BJ (cell line): Measurements from ENCODE around the gene LCORL. TPM values are rescaled to one million over a fixed set of nuclear protein-coding genes. Genes with fewer than 3 reads are reported as not detected.

ENCODE experiments used
- CTCF ChIA-PET: fragments of 350-600 bp; formaldehyde crosslinking; extraction: SDS; loops from one replicate; lab custom pipeline; 2021; ENCODE audit warnings: antibody characterized with exemption, inconsistent platforms; lab: Yijun Ruan, JAX
- POLR2A ChIA-PET: fragments of 300-600 bp; sonication (Branson Sonifier 250); formaldehyde crosslinking; extraction: SDS; loops from one replicate; lab custom pipeline; 2021; ENCODE audit warnings: antibody characterized with exemption; lab: Charles Lee
- DNase-seq: peaks from one replicate; pipeline ENCODE4 v3.0.0-alpha.2; 2011; ENCODE audit warnings: low read depth
- H3K27me3 ChIP-seq: 2 replicates; pipeline ENCODE4 v1.6.0; 2011; ENCODE audit warnings: low read length; ENCODE audit not compliant: control insufficient read depth, insufficient read depth
- H3K36me3 ChIP-seq: 2 replicates; pipeline ENCODE4 v1.5.1; 2011; ENCODE audit warnings: low read length; ENCODE audit not compliant: control insufficient read depth, insufficient read depth
- H3K4me3 ChIP-seq: 2 replicates; pipeline ENCODE4 v1.5.1; 2011; ENCODE audit warnings: low read depth, mild to moderate bottlenecking, control low read depth, low read length
- polyA plus RNA-seq: library from polyadenylated mRNA; depleted of rRNA; stranded (reverse); fragments of >200 nt; gene quantifications from 2 replicates; pipeline ENCODE4 v1.2.3, GENCODE V29; 2011; rRNA removed
- TF ChIP-seq, protein P1 (sequence below): IDR thresholded peaks from 2 replicates; pipeline ENCODE4 v1.5.1; 2011; ENCODE audit warnings: low read depth, mild to moderate bottlenecking, control low read depth, inconsistent platforms, low read length, moderate library complexity; ENCODE audit not compliant: insufficient read depth

LCORL gene
- polyA plus RNA-seq, 1 experiment: 2.0 TPM

DNA sequence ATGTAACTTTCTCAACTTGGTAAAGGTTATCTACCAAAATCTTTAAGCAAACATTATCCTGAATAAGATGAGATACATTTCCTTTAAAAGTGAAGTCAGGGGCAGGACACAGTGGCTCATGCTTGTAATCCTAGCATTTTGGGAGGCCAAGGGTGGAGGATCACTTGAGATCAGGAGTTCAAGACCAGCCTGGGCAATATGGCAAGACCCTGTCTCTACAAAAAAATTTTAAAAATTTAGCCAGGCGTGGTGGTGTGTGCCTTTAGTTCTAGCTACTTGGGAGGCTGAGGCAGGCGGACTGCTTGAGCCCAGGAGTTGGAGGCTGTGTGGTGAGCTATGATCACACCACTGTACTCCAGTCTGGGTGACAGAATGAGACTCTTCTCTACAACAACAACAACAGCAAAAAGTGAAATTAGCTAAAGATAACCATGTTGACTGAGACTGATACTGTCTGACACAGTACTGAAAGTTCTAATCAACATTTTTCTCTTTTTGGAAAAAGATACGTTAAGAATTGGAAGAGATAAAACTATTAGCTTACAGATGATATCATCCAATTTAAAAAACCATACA is 215.9 kb downstream of the LCORL start:
- no peak overlapping the region for H3K4me3 ChIP-seq
- H3K27me3 ChIP-seq: no peaks in the 10 kb centered on the region
- ChIA-PET CTCF (interaction anchor here (1.0 to 7.0 kb wide), 3 partner anchors 12 to 256 kb away, joined by 3 to 38 read pairs (median 5); no protein-coding TSS in a partner anchor), POLR2A (interaction anchor here (0.7 kb wide), 1 partner anchor 10 kb away, joined by 3 read pairs; no protein-coding TSS in a partner anchor)
- TF ChIP-seq, protein P1, sequence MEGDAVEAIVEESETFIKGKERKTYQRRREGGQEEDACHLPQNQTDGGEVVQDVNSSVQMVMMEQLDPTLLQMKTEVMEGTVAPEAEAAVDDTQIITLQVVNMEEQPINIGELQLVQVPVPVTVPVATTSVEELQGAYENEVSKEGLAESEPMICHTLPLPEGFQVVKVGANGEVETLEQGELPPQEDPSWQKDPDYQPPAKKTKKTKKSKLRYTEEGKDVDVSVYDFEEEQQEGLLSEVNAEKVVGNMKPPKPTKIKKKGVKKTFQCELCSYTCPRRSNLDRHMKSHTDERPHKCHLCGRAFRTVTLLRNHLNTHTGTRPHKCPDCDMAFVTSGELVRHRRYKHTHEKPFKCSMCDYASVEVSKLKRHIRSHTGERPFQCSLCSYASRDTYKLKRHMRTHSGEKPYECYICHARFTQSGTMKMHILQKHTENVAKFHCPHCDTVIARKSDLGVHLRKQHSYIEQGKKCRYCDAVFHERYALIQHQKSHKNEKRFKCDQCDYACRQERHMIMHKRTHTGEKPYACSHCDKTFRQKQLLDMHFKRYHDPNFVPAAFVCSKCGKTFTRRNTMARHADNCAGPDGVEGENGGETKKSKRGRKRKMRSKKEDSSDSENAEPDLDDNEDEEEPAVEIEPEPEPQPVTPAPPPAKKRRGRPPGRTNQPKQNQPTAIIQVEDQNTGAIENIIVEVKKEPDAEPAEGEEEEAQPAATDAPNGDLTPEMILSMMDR: no peak
- DNase-seq: no peak
- H3K36me3 ChIP-seq: peaks cover 5% of the 10 kb centered on the region

DNA sequence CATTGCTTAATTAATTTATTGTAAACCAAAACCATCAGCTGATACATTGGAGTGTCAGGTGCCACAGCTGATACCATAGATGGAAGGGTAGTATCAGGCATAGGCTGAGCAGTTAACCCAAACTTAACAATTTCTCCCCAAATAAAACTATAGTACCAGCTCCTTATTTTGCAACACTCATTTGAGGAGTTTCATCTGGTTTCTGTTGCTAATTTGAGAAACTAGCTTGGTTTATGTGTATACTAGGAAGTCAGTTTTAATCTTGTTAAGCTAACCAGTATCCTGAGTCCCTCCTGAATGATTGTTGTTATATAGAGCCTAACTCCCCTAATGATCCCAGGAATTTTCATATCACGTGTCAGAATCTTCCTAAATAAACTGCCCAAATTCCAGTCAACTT is 223.7 kb downstream of the LCORL start:
- TF ChIP-seq, protein P1: no peak
- Histone ChIP-seq H3K36me3 (peaks cover 1% of the 10 kb centered on the region; the same call in 1 of the 2 replicates), H3K27me3 (no peaks in the 10 kb centered on the region), H3K4me3 (no peak overlapping the region)
- ChIA-PET CTCF (interaction anchor here (0.9 to 1.6 kb wide), 3 partner anchors 11 to 45 kb away, joined by 3 to 8 read pairs (median 3); no protein-coding TSS in a partner anchor), POLR2A (no interaction called here)
- DNase-seq: no peak

DNA sequence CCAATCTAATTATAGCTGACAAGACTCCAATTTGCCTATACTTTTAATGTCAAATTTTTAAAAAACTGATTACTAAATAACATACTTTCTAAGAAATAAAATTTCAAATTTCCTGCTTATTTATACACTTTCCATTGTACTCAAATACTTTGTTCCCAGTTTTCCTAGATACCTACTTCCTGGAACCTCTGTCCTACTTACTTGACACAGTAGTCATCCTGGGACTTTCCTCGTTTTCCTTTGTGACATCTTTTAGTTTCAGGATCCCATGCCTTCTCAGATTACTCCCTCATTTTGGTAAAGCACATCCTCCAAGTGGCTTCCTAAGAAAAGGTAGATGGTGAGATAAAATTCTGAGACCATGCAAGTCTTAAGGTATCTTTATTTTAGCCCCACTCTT is 226.8 kb downstream of the LCORL start:
- Histone ChIP-seq H3K27me3 (no peaks in the 10 kb centered on the region), H3K4me3 (no peak overlapping the region), H3K36me3 (peaks cover 1% of the 10 kb centered on the region; the same call in 1 of the 2 replicates)
- ChIA-PET CTCF (interaction anchor here (1.2 to 1.4 kb wide), 3 partner anchors 10 to 17 kb away, joined by 3 to 8 read pairs (median 3); partner anchors contain the start of genes DCAF16 and NCAPG), POLR2A (no interaction called here)
- TF ChIP-seq, protein P1: no peak
- DNase-seq: no peak

Other genes with a start within 250 kb of the LCORL start
- gene FAM184B, start 240.1 kb downstream of the LCORL start, polyA plus RNA-seq: 0.01 and 0.02 TPM in 2 replicates
- 20.6 and 21.3 TPM in 2 replicates for gene DCAF16, start 211.0 kb downstream of the LCORL start, polyA plus RNA-seq
- 7.8 and 14.4 TPM in 2 replicates for gene NCAPG, start 210.8 kb downstream of the LCORL start, polyA plus RNA-seq